Ascending aorta (tissue), 2 donors: ENCODE measurements around the gene APOF. TPM values are rescaled to one million over a fixed set of nuclear protein-coding genes. Genes with fewer than 3 reads are reported as not detected.

Source experiments
- DNase-seq, 2 donors: peaks; one replicate each; pipeline ENCODE4 v3.0.0-alpha.2; 2019; ENCODE audit warnings: low spot score in 2 of 2
- H3K27ac ChIP-seq, 2 donors: fragments of 200-600 bp; sonication (generic); one replicate each; pipeline ENCODE4 v1.5.1; 2016 to 2017; ENCODE audit warnings: mild to moderate bottlenecking in 1 of 2
- H3K27me3 ChIP-seq: fragments of 200-600 bp; sonication (generic); one replicate; pipeline ENCODE4 v1.5.1; 2017
- H3K36me3 ChIP-seq, 2 donors: fragments of 200-600 bp; sonication (generic); one replicate each; pipeline ENCODE4 v1.5.1; 2016
- H3K4me1 ChIP-seq, 2 donors: fragments of 200-600 bp; sonication (generic); one replicate each; pipeline ENCODE4 v1.5.1; 2016 to 2017; ENCODE audit warnings: mild to moderate bottlenecking in 1 of 2
- H3K4me3 ChIP-seq, 2 donors: fragments of 200-600 bp; sonication (generic); one replicate each; pipeline ENCODE4 v1.5.1; 2016 to 2017; ENCODE audit warnings: mild to moderate bottlenecking in 1 of 2
- H3K9me3 ChIP-seq, 2 donors: fragments of 200-600 bp; sonication (generic); one replicate each; pipeline ENCODE4 v1.5.1; 2016
- CTCF ChIP-seq, 3 experiments: fragments of 200-600 bp in 2 of 3; fragments of 450-650 bp in 1 of 3; sonication (generic) in 2 of 3; IDR thresholded peaks; one replicate each; pipeline ENCODE4 v1.5.1; 2016 to 2019; ENCODE audit warnings: antibody characterized with exemption in 3 of 3, mild to moderate bottlenecking in 1 of 3, moderate library complexity in 1 of 3
- intact Hi-C: fragments of 100-400 bp; cut with DNase I; formaldehyde crosslinking; loops from one replicate; pipeline ENCODE4 v1.15.1; 2023
- total RNA-seq: library from RNA; depleted of rRNA; stranded (reverse); fragments of >200 nt; gene quantifications from one replicate; pipeline ENCODE4 v1.1.0, GENCODE V29; 2016

The APOF gene
- total RNA-seq, 1 donor from 2014 or later = not detected

GRCh38 chr12:56373515-56373914 lies 10.9 kb upstream of the APOF start:
- H3K4me3 ChIP-seq = no peak overlapping the region
- H3K9me3 ChIP-seq = no peaks in the 10 kb centered on the region
- intact Hi-C loops = no loop called here
- H3K4me1 ChIP-seq = no peaks in the 10 kb centered on the region
- H3K36me3 ChIP-seq = no peaks in the 10 kb centered on the region
- no peak overlapping the region for H3K27ac ChIP-seq
- DNase-seq = no peak
- TF ChIP-seq CTCF (IDR thresholded peaks at IDR 0.05) = no peak
- no peaks in the 10 kb centered on the region for H3K27me3 ChIP-seq

GRCh38 chr12:56366948-56367347 lies 4.3 kb upstream of the APOF start:
- no peak overlapping the region for H3K4me3 ChIP-seq
- no peak overlapping the region for H3K27ac ChIP-seq
- TF ChIP-seq CTCF (IDR thresholded peaks at IDR 0.05) = no peak
- H3K36me3 ChIP-seq = no peaks in the 10 kb centered on the region
- intact Hi-C loops = no loop called here
- H3K4me1 ChIP-seq = no peaks in the 10 kb centered on the region
- H3K9me3 ChIP-seq = no peaks in the 10 kb centered on the region
- no peaks in the 10 kb centered on the region for H3K27me3 ChIP-seq
- DNase-seq = no peak

- H3K4me1 ChIP-seq = peaks cover 9 to 13% of the 10 kb centered on the region in 2 donors
- H3K27me3 ChIP-seq = no peaks in the 10 kb centered on the region
- no peak overlapping the region for H3K27ac ChIP-seq
- no peak overlapping the region for H3K4me3 ChIP-seq
- H3K36me3 ChIP-seq = no peaks in the 10 kb centered on the region
- no peak for TF ChIP-seq CTCF (IDR thresholded peaks at IDR 0.05)
- DNase-seq = no peak
- no peaks in the 10 kb centered on the region for H3K9me3 ChIP-seq
- intact Hi-C loops = loop anchor here (5.0 kb wide), 2 partner anchors 44 to 286 kb away; partner anchors contain the start of genes ATP5F1B and CNPY2
Observed at GRCh38 chr12:56361487-56362129, 1.0 kb downstream of the APOF start.

- peak; percentile 99 to 100 for DNase-seq
- H3K36me3 ChIP-seq = peaks cover 13 to 14% of the 10 kb centered on the region in 2 donors
- H3K4me1 ChIP-seq = peaks cover 9 to 13% of the 10 kb centered on the region in 2 donors
- no peak for TF ChIP-seq CTCF (IDR thresholded peaks at IDR 0.05)
- intact Hi-C loops = loop anchor here (1.0 to 5.0 kb wide), 5 partner anchors 26 to 287 kb away; partner anchors contain the start of genes ATP5F1B, CNPY2 and TIMELESS
- H3K9me3 ChIP-seq = no peaks in the 10 kb centered on the region
- peak within 1 kb of the TSS; percentile 74 to 96 for H3K4me3 ChIP-seq
- H3K27me3 ChIP-seq = no peaks in the 10 kb centered on the region
- H3K27ac ChIP-seq = peak within 1 kb of the TSS; percentile 89 to 95
Observed at GRCh38 chr12:56359851-56360767, 2.5 kb downstream of the APOF start, which contains the start of gene STAT2. Gene STAT2, minus strand, starts transcription at chr12:56360107. Its CDS starts 3,536 bp downstream, at chr12:56356571.

- no peaks in the 10 kb centered on the region for H3K9me3 ChIP-seq
- no peak for TF ChIP-seq CTCF (IDR thresholded peaks at IDR 0.05)
- H3K4me1 ChIP-seq = peaks cover 9 to 13% of the 10 kb centered on the region in 2 donors
- H3K36me3 ChIP-seq = peaks cover 25 to 26% of the 10 kb centered on the region in 2 donors
- peak overlapping the region; percentile 74 to 96 for H3K4me3 ChIP-seq
- no peaks in the 10 kb centered on the region for H3K27me3 ChIP-seq
- no peak for DNase-seq
- intact Hi-C loops = no loop called here
- H3K27ac ChIP-seq = peak overlapping the region; percentile 89 to 92
Observed at GRCh38 chr12:56358836-56359532, 3.7 kb downstream of the APOF start.
